Upper lobe of right lung (tissue), 1 donor: Measurements from ENCODE around the gene B9D2. TPM values are rescaled to one million over a fixed set of nuclear protein-coding genes. Genes with fewer than 3 reads are reported as not detected.
A peak's percentile ranks its signal among the peaks of the same experiment; 100 is the strongest.

Source experiments
- ATAC-seq: fragments of 200-7000 bp; cut with Tn5 transposase; one replicate; pipeline ENCODE4 v1.9.1; 2020; ENCODE audit warnings: mild to moderate bottlenecking, moderate library complexity
- DNase-seq: peaks from one replicate; pipeline ENCODE4 v3.0.0-alpha.2; 2020
- H3K27ac ChIP-seq: fragments of 200-600 bp; one replicate; pipeline ENCODE4 v1.8.0; 2022
- H3K27me3 ChIP-seq: fragments of 200-600 bp; one replicate; pipeline ENCODE4 v1.8.0; 2022; ENCODE audit warnings: mild to moderate bottlenecking
- H3K36me3 ChIP-seq: fragments of 200-600 bp; one replicate; pipeline ENCODE4 v1.8.0; 2022
- H3K4me1 ChIP-seq: fragments of 200-600 bp; one replicate; pipeline ENCODE4 v1.8.0; 2022
- H3K4me3 ChIP-seq: fragments of 200-600 bp; one replicate; pipeline ENCODE4 v1.8.0; 2022; ENCODE audit warnings: mild to moderate bottlenecking
- H3K9me3 ChIP-seq: fragments of 200-600 bp; one replicate; pipeline ENCODE4 v1.8.0; 2022
- CTCF ChIP-seq: fragments of 200-600 bp; IDR thresholded peaks from one replicate; pipeline ENCODE4 v1.8.0; 2022; ENCODE audit warnings: antibody characterized with exemption
- intact Hi-C: fragments of 100-400 bp; cut with DNase I; formaldehyde crosslinking; loops from one replicate; pipeline ENCODE4 v1.11.0; 2022
- total RNA-seq: library from RNA; stranded (reverse); fragmentation: NEBNext Ultra II Directional; extraction: Animal tissue kit (Norgen Biotek cat#: 25700); gene quantifications from one replicate; pipeline ENCODE4 v1.2.1, GENCODE V29; 2021
- donor health status: DM: no; HTN: yes; CAD: no; lungs with severe emphysema.

The B9D2 gene
- total RNA-seq, 1 donor from 2014 or later: 5.5 TPM

- ATAC-seq: no peak
- H3K4me3 ChIP-seq: peak overlapping the region; percentile 92
Measured at GRCh38 chr19:41354343-41354953, 9.5 kb downstream of the B9D2 start.

GRCh38 chr19:41353466-41354342, 10.2 kb downstream of the B9D2 start, which contains the start of gene TGFB1:
TGFB1 (minus strand) TSS chr19:41353922; CDS start chr19:41353044, 878 bp downstream.
- DNase-seq: peak; percentile 94
- intact Hi-C loops: no loop called here
- peak within 1 kb of the TSS; percentile 74 for H3K27ac ChIP-seq
- no peaks in the 10 kb centered on the region for H3K36me3 ChIP-seq
- H3K4me1 ChIP-seq: peaks cover 47% of the 10 kb centered on the region
- no peaks in the 10 kb centered on the region for H3K9me3 ChIP-seq
- peak; percentile 89 for TF ChIP-seq CTCF
- H3K27me3 ChIP-seq: no peaks in the 10 kb centered on the region
- peak within 1 kb of the TSS; percentile 92 for H3K4me3 ChIP-seq
- peak; percentile 88 for ATAC-seq

More at GRCh38 chr19:41354343-41354953, 9.5 kb downstream of the B9D2 start:
- no peaks in the 10 kb centered on the region for H3K9me3 ChIP-seq
- H3K4me1 ChIP-seq: peaks cover 39% of the 10 kb centered on the region
- intact Hi-C loops: no loop called here
- no peak for DNase-seq
- no peaks in the 10 kb centered on the region for H3K27me3 ChIP-seq
- H3K27ac ChIP-seq: peak overlapping the region; percentile 74
- no peak for TF ChIP-seq CTCF
- H3K36me3 ChIP-seq: no peaks in the 10 kb centered on the region

- H3K27ac ChIP-seq: peak overlapping the region; percentile 74
- TF ChIP-seq CTCF: peak; percentile 61
- ATAC-seq (peak; percentile 41), DNase-seq (peak; percentile 88)
- peak overlapping the region; percentile 92 for H3K4me3 ChIP-seq
- H3K27me3 ChIP-seq: no peaks in the 10 kb centered on the region
- intact Hi-C loops: no loop called here
- H3K4me1 ChIP-seq: peaks cover 47% of the 10 kb centered on the region
- H3K36me3 ChIP-seq: peaks cover 6% of the 10 kb centered on the region
- no peaks in the 10 kb centered on the region for H3K9me3 ChIP-seq
Measured at GRCh38 chr19:41352609-41353465, 11.1 kb downstream of the B9D2 start.

- Histone ChIP-seq H3K4me3 (peak overlapping the region; percentile 92), H3K27ac (peak overlapping the region; percentile 74), H3K36me3 (peaks cover 12% of the 10 kb centered on the region), H3K27me3 (no peaks in the 10 kb centered on the region), H3K4me1 (peaks cover 47% of the 10 kb centered on the region), H3K9me3 (no peaks in the 10 kb centered on the region)
- no peak for TF ChIP-seq CTCF
- DNase-seq: no peak
- intact Hi-C loops: no loop called here
- ATAC-seq: no peak
Measured at GRCh38 chr19:41352279-41352608, 11.7 kb downstream of the B9D2 start.
